Sigmoid colon (tissue), 7 donors: ENCODE measurements around the gene MARK4. TPM values are rescaled to one million over a fixed set of nuclear protein-coding genes. Genes with fewer than 3 reads are reported as not detected.

Experiments
- DNase-seq: peaks from one replicate; pipeline ENCODE4 v3.0.0-alpha.2; 2019
- H3K27ac ChIP-seq, 4 donors: fragments of 200-600 bp; sonication (generic); one replicate each; pipeline ENCODE4 v1.5.1; 2016 to 2019; ENCODE audit warnings: mild to moderate bottlenecking in 1 of 4
- H3K27me3 ChIP-seq, 3 donors: fragments of 200-600 bp; sonication (generic); one replicate each; pipeline ENCODE4 v1.5.1; 2019; ENCODE audit warnings: mild to moderate bottlenecking in 1 of 3
- H3K36me3 ChIP-seq, 4 donors: fragments of 200-600 bp; sonication (generic); one replicate each; pipeline ENCODE4 v1.5.1; 2016 to 2019
- H3K4me1 ChIP-seq, 4 donors: fragments of 200-600 bp; sonication (generic); one replicate each; pipeline ENCODE4 v1.5.1; 2017 to 2019
- H3K4me3 ChIP-seq, 4 donors: fragments of 200-600 bp; sonication (generic); one replicate each; pipeline ENCODE4 v1.5.1; 2017 to 2019; ENCODE audit warnings: mild to moderate bottlenecking in 2 of 4, moderate library complexity in 1 of 4
- H3K9me3 ChIP-seq, 4 donors: fragments of 200-600 bp in 3 of 4; sonication (generic) in 3 of 4; one replicate each; pipeline versions ENCODE4 v1.5.1 to v1.6.1; 2013 to 2019
- EP300 ChIP-seq, 4 donors: sonication (generic); formaldehyde crosslinking; IDR thresholded peaks; one replicate each; pipeline ENCODE4 v1.6.1; 2017; ENCODE audit warnings: antibody characterized with exemption in 4 of 4
- POLR2A ChIP-seq, 2 donors: fragments of 450-650 bp; IDR thresholded peaks; one replicate each; pipeline ENCODE4 v1.6.1; 2016; ENCODE audit warnings: antibody characterized with exemption in 2 of 2, mild to moderate bottlenecking in 2 of 2, moderate library complexity in 2 of 2
- POLR2AphosphoS5 ChIP-seq, 4 donors: sonication (generic); formaldehyde crosslinking; IDR thresholded peaks; one replicate each; pipeline ENCODE4 v1.6.1; 2017; ENCODE audit warnings: antibody characterized with exemption in 4 of 4
- WGBS, 2 donors: extraction: QIAGEN DNeasy Blood & Tissue Kit; methylation state at CpG; one replicate each; pipeline ENCODE4 v1.1.7; 2013; 5-methylcytosine and 5-hydroxymethylcytosine counted together
- intact Hi-C: fragments of 100-400 bp; cut with DNase I; formaldehyde crosslinking; loops from one replicate; pipeline ENCODE4 v1.15.1; 2023
- polyA plus RNA-seq, 3 donors: library from polyadenylated mRNA; stranded (reverse); fragments of 200-250 nt; gene quantifications; one replicate each; pipeline ENCODE4 v1.2.3, GENCODE V29; 2013
- total RNA-seq, 4 donors: library from RNA; depleted of rRNA; stranded (reverse); fragments of >200 nt; gene quantifications; one replicate each; pipeline ENCODE4 v1.1.0, GENCODE V29; 2016
- TF ChIP-seq, protein P1 (sequence below), 4 experiments: fragments of 450-650 bp in 3 of 4; fragments of 200-600 bp in 1 of 4; IDR thresholded peaks; one replicate each; pipeline ENCODE4 v1.5.1; 2016 to 2019; ENCODE audit warnings: antibody characterized with exemption in 4 of 4, mild to moderate bottlenecking in 3 of 4, moderate library complexity in 2 of 4
- donor health status: healthy with polysubstance abuse.
- donor health status: Bipolar disorder and iron deficiency.
- donor health status: healthy.

Gene MARK4
- total and polyA plus RNA-seq, 7 donors, result 6.2 to 39.9 (median 12.7) TPM

DNA sequence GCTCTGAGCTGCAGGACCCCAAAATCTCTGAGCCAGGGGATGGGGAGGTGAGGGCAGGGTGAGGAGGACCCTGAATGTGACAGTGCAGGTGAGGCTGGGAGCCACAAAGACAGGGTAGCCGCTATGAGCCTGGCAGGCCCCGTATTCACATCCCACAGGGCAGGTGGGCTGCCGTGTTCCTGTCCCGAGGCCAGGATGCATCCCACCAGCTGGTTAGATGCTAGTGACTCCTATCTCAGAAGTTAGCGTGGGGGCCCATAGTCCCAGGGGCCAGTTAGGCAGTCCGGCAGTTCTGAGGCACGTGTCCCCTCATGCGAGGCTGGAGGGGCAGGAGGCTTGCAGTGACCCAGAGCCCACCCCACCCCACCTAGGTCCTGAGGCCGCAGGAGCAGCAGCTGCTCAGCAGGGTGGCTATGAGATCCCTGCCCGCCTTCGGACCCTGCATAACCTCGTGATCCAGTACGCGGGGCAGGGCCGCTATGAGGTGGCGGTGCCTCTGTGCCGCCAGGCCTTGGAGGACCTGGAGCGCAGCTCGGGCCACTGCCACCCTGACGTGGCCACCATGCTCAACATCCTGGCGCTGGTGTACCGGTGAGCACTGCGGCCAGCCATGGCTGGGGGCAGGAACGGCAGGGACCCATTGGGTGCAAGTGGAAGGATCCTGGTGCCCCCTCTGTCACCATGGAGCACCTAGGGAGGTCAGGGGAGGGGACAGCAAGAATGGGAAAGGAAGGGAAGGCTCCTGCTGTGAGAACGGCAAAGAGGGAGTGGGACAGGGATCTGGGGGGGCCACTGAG, 96.7 kb downstream of the MARK4 start:
- WGBS, 2 donors, result 65 to 78% methylated on average over 25 of the region's 25 CpGs

DNA sequence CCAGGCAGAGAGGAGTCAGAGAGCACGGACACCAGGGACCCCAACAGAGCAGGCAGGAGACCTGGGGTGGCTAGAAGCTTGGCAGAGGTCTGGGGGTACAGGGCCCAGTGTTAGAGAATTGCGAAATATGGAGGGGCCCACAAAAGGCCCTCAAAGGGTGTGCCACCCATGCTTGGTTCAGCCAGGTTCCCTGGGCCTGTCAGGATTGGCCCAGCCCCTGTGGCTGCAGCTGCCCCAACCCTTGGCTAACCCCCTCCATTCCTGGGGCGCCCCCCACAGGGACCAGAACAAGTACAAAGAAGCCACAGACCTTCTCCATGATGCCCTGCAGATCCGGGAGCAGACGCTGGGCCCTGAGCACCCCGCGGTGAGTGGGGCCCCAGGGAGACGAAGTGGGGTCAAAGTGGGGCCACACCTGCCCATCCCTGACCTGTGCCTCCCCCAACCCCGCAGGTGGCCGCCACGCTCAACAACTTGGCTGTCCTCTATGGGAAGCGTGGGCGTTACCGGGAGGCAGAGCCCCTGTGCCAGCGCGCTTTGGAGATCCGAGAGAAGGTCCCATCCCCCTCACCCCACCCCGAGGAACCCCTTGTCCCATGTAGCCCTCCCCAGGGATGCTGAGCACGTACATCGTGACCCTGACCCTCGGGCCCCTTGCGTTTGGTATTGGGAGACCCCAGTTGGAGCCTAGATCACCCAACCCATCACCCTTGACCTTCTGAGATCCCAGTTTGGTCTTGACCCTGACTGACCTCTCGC, 97.5 kb downstream of the MARK4 start:
- H3K36me3 ChIP-seq, result peaks cover 0 to 24% (median 0%) of the 10 kb centered on the region in 4 donors
- H3K4me1 ChIP-seq, result peaks cover 0 to 6% (median 0%) of the 10 kb centered on the region in 4 donors
- no peak overlapping the region for H3K27ac ChIP-seq
- H3K27me3 ChIP-seq, result peaks cover 7 to 38% (median 38%) of the 10 kb centered on the region in 3 donors
- no peaks in the 10 kb centered on the region for H3K9me3 ChIP-seq
- DNase-seq, result no peak
- WGBS, 2 donors, result 72 to 82% methylated on average over 23 of the region's 23 CpGs
- TF ChIP-seq EP300 (IDR thresholded peaks at IDR 0.05), result no peak
- no peak for TF ChIP-seq POLR2A (IDR thresholded peaks at IDR 0.05)
- TF ChIP-seq, protein P1, sequence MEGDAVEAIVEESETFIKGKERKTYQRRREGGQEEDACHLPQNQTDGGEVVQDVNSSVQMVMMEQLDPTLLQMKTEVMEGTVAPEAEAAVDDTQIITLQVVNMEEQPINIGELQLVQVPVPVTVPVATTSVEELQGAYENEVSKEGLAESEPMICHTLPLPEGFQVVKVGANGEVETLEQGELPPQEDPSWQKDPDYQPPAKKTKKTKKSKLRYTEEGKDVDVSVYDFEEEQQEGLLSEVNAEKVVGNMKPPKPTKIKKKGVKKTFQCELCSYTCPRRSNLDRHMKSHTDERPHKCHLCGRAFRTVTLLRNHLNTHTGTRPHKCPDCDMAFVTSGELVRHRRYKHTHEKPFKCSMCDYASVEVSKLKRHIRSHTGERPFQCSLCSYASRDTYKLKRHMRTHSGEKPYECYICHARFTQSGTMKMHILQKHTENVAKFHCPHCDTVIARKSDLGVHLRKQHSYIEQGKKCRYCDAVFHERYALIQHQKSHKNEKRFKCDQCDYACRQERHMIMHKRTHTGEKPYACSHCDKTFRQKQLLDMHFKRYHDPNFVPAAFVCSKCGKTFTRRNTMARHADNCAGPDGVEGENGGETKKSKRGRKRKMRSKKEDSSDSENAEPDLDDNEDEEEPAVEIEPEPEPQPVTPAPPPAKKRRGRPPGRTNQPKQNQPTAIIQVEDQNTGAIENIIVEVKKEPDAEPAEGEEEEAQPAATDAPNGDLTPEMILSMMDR (IDR thresholded peaks at IDR 0.05), result no peak
- TF ChIP-seq POLR2AphosphoS5 (IDR thresholded peaks at IDR 0.05), result no peak
- no peak overlapping the region for H3K4me3 ChIP-seq
- intact Hi-C loops, result no loop called here

More for the DNA sequence above, 96.7 kb downstream of the MARK4 start:
- Histone ChIP-seq H3K36me3 (peaks cover 0 to 17% (median 0%) of the 10 kb centered on the region in 4 donors), H3K27ac (no peak overlapping the region), H3K27me3 (peaks cover 7 to 38% (median 38%) of the 10 kb centered on the region in 3 donors), H3K4me1 (peaks cover 0 to 6% (median 0%) of the 10 kb centered on the region in 4 donors), H3K9me3 (no peaks in the 10 kb centered on the region), H3K4me3 (no peak overlapping the region)
- no peak for DNase-seq
- no peak for TF ChIP-seq POLR2A (IDR thresholded peaks at IDR 0.05)
- TF ChIP-seq, protein P1 (IDR thresholded peaks at IDR 0.05), result no peak
- no peak for TF ChIP-seq POLR2AphosphoS5 (IDR thresholded peaks at IDR 0.05)
- no peak for TF ChIP-seq EP300 (IDR thresholded peaks at IDR 0.05)
- intact Hi-C loops, result no loop called here

DNA sequence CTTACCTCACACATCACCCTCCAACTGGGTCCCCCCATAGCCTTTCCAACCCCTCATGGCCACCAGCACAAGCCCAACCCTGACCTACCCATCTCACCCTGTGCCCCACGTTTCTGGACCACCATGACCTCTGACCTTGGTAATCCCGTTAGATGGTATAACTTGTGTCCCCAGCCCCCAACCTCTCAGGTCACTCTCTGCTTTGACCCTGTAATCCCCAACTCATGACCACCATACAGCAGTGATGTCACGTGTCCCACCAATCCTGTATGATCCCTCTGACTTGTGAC, 98.0 kb downstream of the MARK4 start:
- TF ChIP-seq POLR2AphosphoS5 (IDR thresholded peaks at IDR 0.05) (no peak), POLR2A (IDR thresholded peaks at IDR 0.05) (no peak), EP300 (IDR thresholded peaks at IDR 0.05) (no peak)
- TF ChIP-seq, protein P1 (IDR thresholded peaks at IDR 0.05), result no peak
- intact Hi-C loops, result no loop called here
- Histone ChIP-seq H3K27ac (no peak overlapping the region), H3K4me1 (peaks cover 0 to 6% (median 0%) of the 10 kb centered on the region in 4 donors), H3K36me3 (peaks cover 0 to 29% (median under 1%) of the 10 kb centered on the region in 4 donors), H3K4me3 (no peak overlapping the region), H3K9me3 (no peaks in the 10 kb centered on the region), H3K27me3 (peaks cover 7 to 38% (median 38%) of the 10 kb centered on the region in 3 donors)
- WGBS, 2 donors, result 56 to 62% methylated on average over 3 of the region's 3 CpGs
- no peak for DNase-seq

DNA sequence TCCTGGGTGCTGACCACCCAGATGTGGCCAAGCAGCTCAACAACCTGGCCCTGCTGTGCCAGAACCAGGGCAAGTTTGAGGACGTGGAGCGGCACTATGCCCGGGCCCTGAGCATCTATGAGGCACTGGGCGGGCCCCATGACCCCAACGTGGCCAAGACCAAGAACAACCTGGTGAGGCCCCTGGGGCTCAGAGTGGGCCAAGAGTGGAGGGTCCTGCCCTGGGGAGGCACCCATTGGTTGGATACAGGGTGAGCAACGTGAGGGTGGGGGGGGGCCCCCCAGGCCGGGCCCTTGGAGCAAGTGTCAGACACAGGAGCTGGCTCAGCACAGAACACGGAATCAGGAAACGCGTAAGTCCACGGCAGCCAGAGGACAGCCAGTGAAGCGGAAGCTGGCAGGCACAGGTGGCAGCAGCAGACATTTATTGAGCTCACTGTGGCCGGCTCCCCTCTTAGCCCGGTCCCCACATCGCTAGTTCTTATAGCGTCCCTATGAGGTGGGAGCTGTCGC, 98.4 kb downstream of the MARK4 start:
- no peak for TF ChIP-seq POLR2AphosphoS5 (IDR thresholded peaks at IDR 0.05)
- WGBS, 2 donors, result 86 to 92% methylated on average over 17 of the region's 17 CpGs
- peaks cover 0 to 33% (median 3%) of the 10 kb centered on the region in 4 donors for H3K36me3 ChIP-seq
- intact Hi-C loops, result no loop called here
- DNase-seq, result no peak
- H3K27me3 ChIP-seq, result peaks cover 7 to 38% (median 36%) of the 10 kb centered on the region in 3 donors
- no peak overlapping the region for H3K4me3 ChIP-seq
- H3K4me1 ChIP-seq, result peaks cover 0 to 6% (median 0%) of the 10 kb centered on the region in 4 donors
- H3K9me3 ChIP-seq, result no peaks in the 10 kb centered on the region
- H3K27ac ChIP-seq, result no peak overlapping the region
